GM10266 (cell line): Measurements from ENCODE around the gene GNAS.
"Not testable (repeated sequence)": the region's sequence is repeated elsewhere in the genome, so short reads cannot be mapped to it uniquely, and the experiment has no call there.

Source experiments
- DNase-seq: peaks from one replicate; pipeline ENCODE4 v3.0.0; 2012; ENCODE audit errors: extremely low spot score
- TF ChIP-seq, protein P1 (sequence below): IDR thresholded peaks from 2 replicates; pipeline ENCODE4 v1.5.1; 2012; ENCODE audit warnings: mild to moderate bottlenecking, low read depth; ENCODE audit not compliant: control insufficient read depth, insufficient read depth; ENCODE audit errors: missing control alignments

GNAS gene

DNA sequence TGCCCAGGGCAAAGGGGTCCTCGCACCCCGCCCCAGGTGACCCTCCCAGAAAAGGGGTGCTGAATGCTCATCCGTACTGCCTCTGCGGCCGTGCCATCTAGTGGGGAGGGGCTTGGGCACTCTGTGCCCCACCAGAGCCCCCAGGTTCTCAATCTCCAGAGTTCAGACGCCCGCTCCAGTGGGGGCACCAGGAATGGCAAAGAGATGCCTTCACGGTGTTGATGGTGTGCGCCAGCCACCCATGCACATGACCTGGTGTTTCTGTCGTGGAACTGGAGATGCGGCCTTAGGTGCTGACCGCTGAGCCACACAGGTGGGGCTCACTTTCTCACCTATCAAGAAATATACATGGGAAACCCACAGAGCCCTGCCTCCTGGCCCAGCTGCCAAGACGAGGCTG lies 32.6 kb upstream of the GNAS start:
- TF ChIP-seq, protein P1, sequence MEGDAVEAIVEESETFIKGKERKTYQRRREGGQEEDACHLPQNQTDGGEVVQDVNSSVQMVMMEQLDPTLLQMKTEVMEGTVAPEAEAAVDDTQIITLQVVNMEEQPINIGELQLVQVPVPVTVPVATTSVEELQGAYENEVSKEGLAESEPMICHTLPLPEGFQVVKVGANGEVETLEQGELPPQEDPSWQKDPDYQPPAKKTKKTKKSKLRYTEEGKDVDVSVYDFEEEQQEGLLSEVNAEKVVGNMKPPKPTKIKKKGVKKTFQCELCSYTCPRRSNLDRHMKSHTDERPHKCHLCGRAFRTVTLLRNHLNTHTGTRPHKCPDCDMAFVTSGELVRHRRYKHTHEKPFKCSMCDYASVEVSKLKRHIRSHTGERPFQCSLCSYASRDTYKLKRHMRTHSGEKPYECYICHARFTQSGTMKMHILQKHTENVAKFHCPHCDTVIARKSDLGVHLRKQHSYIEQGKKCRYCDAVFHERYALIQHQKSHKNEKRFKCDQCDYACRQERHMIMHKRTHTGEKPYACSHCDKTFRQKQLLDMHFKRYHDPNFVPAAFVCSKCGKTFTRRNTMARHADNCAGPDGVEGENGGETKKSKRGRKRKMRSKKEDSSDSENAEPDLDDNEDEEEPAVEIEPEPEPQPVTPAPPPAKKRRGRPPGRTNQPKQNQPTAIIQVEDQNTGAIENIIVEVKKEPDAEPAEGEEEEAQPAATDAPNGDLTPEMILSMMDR: no peak
- no peak for DNase-seq

DNA sequence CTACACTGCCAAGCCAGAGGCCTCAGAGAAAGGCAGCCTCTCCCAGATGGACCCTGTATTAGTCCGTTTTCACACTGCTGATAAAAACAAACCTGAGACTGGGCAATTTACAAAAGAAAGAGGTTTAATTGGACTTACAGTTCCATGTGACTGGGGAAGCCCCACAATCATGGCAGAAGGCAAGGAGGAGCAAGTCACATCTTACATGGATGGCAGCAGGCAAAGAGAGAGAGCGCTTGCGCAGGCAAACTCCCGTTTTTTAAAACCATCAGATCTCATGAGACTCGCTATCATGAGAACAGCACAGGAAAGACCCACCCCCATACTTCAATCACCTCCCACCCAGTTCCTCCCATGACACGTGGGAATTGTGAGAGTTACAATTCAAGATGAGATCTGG lies 32.0 kb upstream of the GNAS start:
- not testable (repeated sequence) for DNase-seq

- TF ChIP-seq, protein P1: no peak
Observed at GRCh38 chr20:58822149-58822548, 30.4 kb upstream of the GNAS start.

GRCh38 chr20:58822748-58823730 lies 29.5 kb upstream of the GNAS start:
- TF ChIP-seq, protein P1: no peak
- DNase-seq: no peak

More at GRCh38 chr20:58822149-58822548, 30.4 kb upstream of the GNAS start:
- DNase-seq: no peak

- DNase-seq: no peak
- TF ChIP-seq, protein P1: no peak
Observed at GRCh38 chr20:58824843-58825242, 27.7 kb upstream of the GNAS start.

- DNase-seq: no peak
- TF ChIP-seq, protein P1: no peak
Observed at GRCh38 chr20:58825450-58825849, 27.1 kb upstream of the GNAS start.

DNA sequence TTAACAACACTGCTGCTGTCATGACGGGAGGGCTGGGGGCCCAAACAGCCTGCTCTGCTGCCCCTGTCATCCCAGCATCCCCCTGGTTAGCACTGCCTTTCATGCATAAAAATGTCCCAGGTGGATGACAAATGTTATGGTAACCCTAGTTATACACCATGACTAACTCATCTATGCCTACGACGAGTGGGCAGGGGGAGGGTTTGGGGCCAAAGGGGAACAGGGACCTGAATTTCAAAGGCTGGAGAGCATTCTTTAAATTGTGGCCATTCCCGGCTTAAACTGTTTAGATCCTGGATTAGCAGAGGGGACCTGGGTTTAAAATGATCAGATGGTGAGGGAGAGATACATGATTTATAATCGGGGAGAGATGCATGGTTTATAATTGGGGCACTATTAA lies 26.2 kb upstream of the GNAS start:
- TF ChIP-seq, protein P1: no peak

More for the DNA sequence above, 26.2 kb upstream of the GNAS start:
- DNase-seq: no peak
